Type B pancreatic cell (in vitro differentiated cells): ENCODE measurements around the gene CCR2. TPM values are rescaled to one million over a fixed set of nuclear protein-coding genes. Genes with fewer than 3 reads are reported as not detected.

Experiments
- DNase-seq: peaks from one replicate; pipeline ENCODE4 v3.0.0; 2021; ENCODE audit warnings: mixed read lengths; ENCODE audit not compliant: unreplicated experiment; ENCODE audit errors: extremely low spot score
- H3K27ac Mint-ChIP-seq: 2 replicates; pipeline ENCODE4 v1.8.0; 2021; ENCODE audit warnings: mild to moderate bottlenecking, mixed read lengths
- H3K27me3 Mint-ChIP-seq: 2 replicates; pipeline ENCODE4 v1.8.0; 2021; ENCODE audit warnings: mixed read lengths
- H3K36me3 Mint-ChIP-seq: 2 replicates; pipeline ENCODE4 v1.8.0; 2021; ENCODE audit warnings: mixed read lengths
- H3K4me1 Mint-ChIP-seq: one replicate; pipeline ENCODE4 v1.8.0; 2021; ENCODE audit warnings: mixed read lengths; ENCODE audit not compliant: unreplicated experiment
- H3K4me3 Mint-ChIP-seq: 2 replicates; pipeline ENCODE4 v1.8.0; 2021; ENCODE audit warnings: mild to moderate bottlenecking, mixed read lengths
- H3K9me3 Mint-ChIP-seq: 2 replicates; pipeline ENCODE4 v1.8.0; 2021; ENCODE audit warnings: mixed read lengths
- CTCF ChIP-seq: fragments of 200-600 bp; sonication (generic); conservative IDR thresholded peaks from 2 replicates; pipeline ENCODE4 v1.5.0; 2021; ENCODE audit warnings: antibody characterized with exemption, mild to moderate bottlenecking
- total RNA-seq: library from RNA; stranded (reverse); gene quantifications from 2 replicates; pipeline ENCODE4 v1.2.1, GENCODE V29; 2021; ENCODE audit warnings: low replicate concordance

The CCR2 gene
- total RNA-seq, 1 donor from 2014 or later, result not detected

- no peak for DNase-seq
- H3K9me3 Mint-ChIP-seq, result no peaks in the 10 kb centered on the region
- no peaks in the 10 kb centered on the region for H3K36me3 Mint-ChIP-seq
- H3K4me3 Mint-ChIP-seq, result no peak overlapping the region
- no peak overlapping the region for H3K27ac Mint-ChIP-seq
- H3K27me3 Mint-ChIP-seq, result peaks cover 30% of the 10 kb centered on the region
- H3K4me1 Mint-ChIP-seq, result peaks cover 8% of the 10 kb centered on the region
- peak; percentile 79 for TF ChIP-seq CTCF
Measured at GRCh38 chr3:46378426-46378942, 24.6 kb downstream of the CCR2 start.

GRCh38 chr3:46380471-46381221, 26.7 kb downstream of the CCR2 start:
- H3K4me1 Mint-ChIP-seq, result peaks cover 8% of the 10 kb centered on the region
- DNase-seq, result no peak
- H3K27ac Mint-ChIP-seq, result no peak overlapping the region
- H3K9me3 Mint-ChIP-seq, result no peaks in the 10 kb centered on the region
- H3K27me3 Mint-ChIP-seq, result peaks cover 15% of the 10 kb centered on the region
- no peak overlapping the region for H3K4me3 Mint-ChIP-seq
- no peaks in the 10 kb centered on the region for H3K36me3 Mint-ChIP-seq
- no peak for TF ChIP-seq CTCF

GRCh38 chr3:46381625-46382024, 27.7 kb downstream of the CCR2 start:
- Mint-ChIP-seq H3K27ac (no peak overlapping the region), H3K9me3 (no peaks in the 10 kb centered on the region), H3K4me1 (peaks cover 13% of the 10 kb centered on the region)

GRCh38 chr3:46383211-46383950, 29.5 kb downstream of the CCR2 start:
- Mint-ChIP-seq H3K27me3 (peaks cover 9% of the 10 kb centered on the region), H3K9me3 (no peaks in the 10 kb centered on the region), H3K27ac (no peak overlapping the region), H3K4me3 (no peak overlapping the region), H3K36me3 (no peaks in the 10 kb centered on the region), H3K4me1 (peaks cover 10% of the 10 kb centered on the region)
- TF ChIP-seq CTCF, result no peak
- no peak for DNase-seq

More at GRCh38 chr3:46381625-46382024, 27.7 kb downstream of the CCR2 start:
- DNase-seq, result no peak
- TF ChIP-seq CTCF, result no peak
- H3K4me3 Mint-ChIP-seq, result no peak overlapping the region
- H3K27me3 Mint-ChIP-seq, result peaks cover 12% of the 10 kb centered on the region
- H3K36me3 Mint-ChIP-seq, result no peaks in the 10 kb centered on the region

- H3K27me3 Mint-ChIP-seq, result peaks cover 8% of the 10 kb centered on the region
- no peaks in the 10 kb centered on the region for H3K36me3 Mint-ChIP-seq
- H3K4me1 Mint-ChIP-seq, result peaks cover 9% of the 10 kb centered on the region
- TF ChIP-seq CTCF, result no peak
- no peak overlapping the region for H3K4me3 Mint-ChIP-seq
- no peaks in the 10 kb centered on the region for H3K9me3 Mint-ChIP-seq
- H3K27ac Mint-ChIP-seq, result no peak overlapping the region
- DNase-seq, result no peak
Measured at GRCh38 chr3:46383951-46384330, 30.0 kb downstream of the CCR2 start.
